Prostate gland (tissue), 2 donors: ENCODE data around the gene IMMP2L. TPM values are rescaled to one million over a fixed set of nuclear protein-coding genes. Genes with fewer than 3 reads are reported as not detected.

Source experiments
- DNase-seq: peaks from one replicate; pipeline ENCODE4 v3.0.0-alpha.2; 2019; ENCODE audit warnings: low spot score
- H3K27ac ChIP-seq, 2 donors: fragments of 200-600 bp; sonication (generic); 2 replicates each; pipeline ENCODE4 v1.5.1; 2017 to 2019
- H3K27me3 ChIP-seq: fragments of 200-600 bp; sonication (generic); replicated peaks from 2 replicates; pipeline ENCODE4 v1.5.1; 2019; ENCODE audit not compliant: insufficient read depth
- H3K36me3 ChIP-seq, 2 donors: fragments of 200-600 bp; sonication (generic); 1 replicate in 1 of 2; 2 replicates in 1 of 2; pipeline versions ENCODE4 v1.5.1 to v1.8.1; 2017 to 2019
- H3K4me1 ChIP-seq: fragments of 200-600 bp; sonication (generic); replicated peaks from 2 replicates; pipeline ENCODE4 v1.5.1; 2019
- H3K4me3 ChIP-seq, 2 donors: fragments of 200-600 bp; sonication (generic); 2 replicates each; pipeline ENCODE4 v1.5.1; 2017 to 2019
- H3K9me3 ChIP-seq: fragments of 200-600 bp; sonication (generic); 2 replicates; pipeline ENCODE4 v1.5.1; 2017
- POLR2A ChIP-seq: fragments of 450-650 bp; IDR thresholded peaks from one replicate; pipeline ENCODE4 v1.6.1; 2016; ENCODE audit warnings: antibody characterized with exemption, mild to moderate bottlenecking
- POLR2AphosphoS5 ChIP-seq: sonication (generic); formaldehyde crosslinking; IDR thresholded peaks from one replicate; pipeline ENCODE4 v1.6.1; 2017; ENCODE audit warnings: antibody characterized with exemption
- WGBS: methylation state at CpG from one replicate; pipeline ENCODE4 v1.1.5; 2018; 5-methylcytosine and 5-hydroxymethylcytosine counted together
- intact Hi-C: fragments of 100-400 bp; cut with DNase I; formaldehyde crosslinking; loops from one replicate; pipeline ENCODE4 v1.14.2; 2022
- total RNA-seq, 2 donors: library from RNA; depleted of rRNA; stranded (reverse); fragments of >200 nt; gene quantifications; one replicate each; pipeline ENCODE4 v1.1.0, GENCODE V29; 2016
- TF ChIP-seq, protein P1 (sequence below), 4 experiments: fragments of 200-600 bp in 2 of 4; fragments of 450-650 bp in 2 of 4; sonication (generic) in 2 of 4; IDR thresholded peaks; 1 replicate in 3 of 4; 2 replicates in 1 of 4; pipeline ENCODE4 v1.5.1; 2016 to 2019; ENCODE audit warnings: antibody characterized with exemption in 4 of 4, mild to moderate bottlenecking in 2 of 4, moderate library complexity in 2 of 4

The IMMP2L gene
- total RNA-seq, 2 donors from 2014 or later = 16.9 to 20.4 TPM

DNA sequence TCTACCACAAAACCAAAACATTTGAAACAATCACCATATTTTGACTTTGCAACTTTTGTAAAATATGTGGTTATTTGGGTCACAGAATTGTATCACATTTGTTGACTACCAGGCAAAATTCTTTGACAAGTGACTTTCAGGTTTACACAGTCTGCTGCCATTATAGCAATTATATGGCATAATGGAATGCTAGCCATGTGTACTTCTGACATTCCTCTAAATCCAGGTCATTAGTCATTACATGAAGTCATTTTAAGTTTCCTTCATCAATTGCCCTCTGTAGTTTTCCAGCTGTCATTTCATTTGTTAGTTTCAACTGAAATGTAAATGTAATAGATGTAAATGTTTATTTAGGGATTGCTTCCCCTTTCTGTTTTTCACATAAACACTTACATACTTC, 137.5 kb downstream of the IMMP2L start:
- H3K4me1 ChIP-seq = no peaks in the 10 kb centered on the region
- TF ChIP-seq, protein P1, sequence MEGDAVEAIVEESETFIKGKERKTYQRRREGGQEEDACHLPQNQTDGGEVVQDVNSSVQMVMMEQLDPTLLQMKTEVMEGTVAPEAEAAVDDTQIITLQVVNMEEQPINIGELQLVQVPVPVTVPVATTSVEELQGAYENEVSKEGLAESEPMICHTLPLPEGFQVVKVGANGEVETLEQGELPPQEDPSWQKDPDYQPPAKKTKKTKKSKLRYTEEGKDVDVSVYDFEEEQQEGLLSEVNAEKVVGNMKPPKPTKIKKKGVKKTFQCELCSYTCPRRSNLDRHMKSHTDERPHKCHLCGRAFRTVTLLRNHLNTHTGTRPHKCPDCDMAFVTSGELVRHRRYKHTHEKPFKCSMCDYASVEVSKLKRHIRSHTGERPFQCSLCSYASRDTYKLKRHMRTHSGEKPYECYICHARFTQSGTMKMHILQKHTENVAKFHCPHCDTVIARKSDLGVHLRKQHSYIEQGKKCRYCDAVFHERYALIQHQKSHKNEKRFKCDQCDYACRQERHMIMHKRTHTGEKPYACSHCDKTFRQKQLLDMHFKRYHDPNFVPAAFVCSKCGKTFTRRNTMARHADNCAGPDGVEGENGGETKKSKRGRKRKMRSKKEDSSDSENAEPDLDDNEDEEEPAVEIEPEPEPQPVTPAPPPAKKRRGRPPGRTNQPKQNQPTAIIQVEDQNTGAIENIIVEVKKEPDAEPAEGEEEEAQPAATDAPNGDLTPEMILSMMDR (IDR thresholded peaks at IDR 0.05) = no peak
- TF ChIP-seq POLR2AphosphoS5 = no peak
- no peak for TF ChIP-seq POLR2A
- intact Hi-C loops = no loop called here

DNA sequence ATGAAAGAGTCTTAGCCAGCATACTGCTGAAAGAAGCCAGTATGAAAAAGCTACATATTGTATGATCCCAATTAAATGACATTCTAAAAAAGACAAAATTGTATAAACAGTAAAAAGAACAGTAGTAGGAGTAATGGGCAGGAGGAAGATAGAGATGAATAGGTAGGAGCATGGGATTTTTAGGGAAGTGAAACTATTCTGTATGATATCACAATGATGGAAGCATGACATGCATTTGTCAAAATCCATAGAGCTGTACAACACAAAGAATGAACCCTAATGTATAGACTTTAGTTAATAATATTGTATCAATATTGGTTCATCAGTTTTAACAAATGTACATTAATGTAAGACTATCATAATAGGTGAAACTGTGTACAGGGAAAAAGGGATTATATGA, 147.9 kb downstream of the IMMP2L start:
- Histone ChIP-seq H3K9me3 (no peaks in the 10 kb centered on the region), H3K36me3 (no peaks in the 10 kb centered on the region), H3K27ac (no peak overlapping the region), H3K4me3 (no peak overlapping the region), H3K27me3 (no peaks in the 10 kb centered on the region), H3K4me1 (no peaks in the 10 kb centered on the region)
- TF ChIP-seq POLR2AphosphoS5 = no peak
- TF ChIP-seq POLR2A = no peak
- TF ChIP-seq, protein P1 (IDR thresholded peaks at IDR 0.05) = no peak
- intact Hi-C loops = no loop called here
- no peak for DNase-seq

More for the DNA sequence above, 137.5 kb downstream of the IMMP2L start:
- Histone ChIP-seq H3K4me3 (no peak overlapping the region), H3K27me3 (no peaks in the 10 kb centered on the region), H3K9me3 (no peaks in the 10 kb centered on the region), H3K27ac (no peak overlapping the region), H3K36me3 (no peaks in the 10 kb centered on the region)
- no peak for DNase-seq

DNA sequence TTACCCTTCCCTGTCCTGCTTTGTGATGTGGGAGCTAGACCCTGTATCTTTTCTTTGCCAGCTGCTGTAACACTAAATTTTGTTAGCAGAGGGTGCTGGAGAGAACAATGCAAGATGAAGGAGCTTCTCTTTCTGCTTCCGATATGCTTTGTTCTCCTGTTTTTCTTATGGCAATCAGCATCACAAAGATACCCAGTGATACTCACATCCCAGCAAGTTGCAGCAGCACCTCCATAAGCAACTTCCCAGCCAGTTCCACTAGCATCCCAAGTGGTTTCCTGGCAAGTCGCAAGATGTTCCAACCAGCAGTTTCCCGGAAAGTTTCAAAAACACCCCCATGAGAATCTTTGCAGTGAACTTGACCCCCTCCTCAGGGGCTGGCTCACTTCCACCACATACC, 148.6 kb downstream of the IMMP2L start:
- no peak for DNase-seq
- no peak overlapping the region for H3K4me3 ChIP-seq
- intact Hi-C loops = no loop called here
- H3K9me3 ChIP-seq = no peaks in the 10 kb centered on the region
- no peaks in the 10 kb centered on the region for H3K36me3 ChIP-seq
- H3K27me3 ChIP-seq = no peaks in the 10 kb centered on the region
- WGBS = 80% methylated on average over 3 of the region's 3 CpGs
- no peak overlapping the region for H3K27ac ChIP-seq
- TF ChIP-seq POLR2A = no peak
- H3K4me1 ChIP-seq = no peaks in the 10 kb centered on the region

DNA sequence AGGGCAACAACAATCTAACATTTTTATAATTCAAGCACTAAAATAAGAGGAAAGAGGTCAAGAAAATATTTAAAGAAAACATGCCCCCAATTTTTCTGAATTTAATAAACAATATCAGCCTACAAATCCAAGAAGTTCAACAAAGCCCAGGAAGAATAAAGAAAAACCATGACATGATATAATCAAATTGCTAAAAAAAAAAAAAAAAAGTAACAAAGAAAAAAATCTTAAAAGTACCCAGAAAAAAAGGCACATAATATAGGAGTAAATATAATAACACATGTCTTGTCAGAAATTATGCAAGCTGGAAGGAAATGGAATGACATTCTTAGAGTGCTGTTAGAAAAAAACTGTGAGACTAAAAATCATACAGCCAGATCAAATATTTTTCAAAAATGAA, 151.4 kb downstream of the IMMP2L start:
- DNase-seq = no peak
- Histone ChIP-seq H3K27me3 (no peaks in the 10 kb centered on the region), H3K27ac (no peak overlapping the region), H3K4me3 (no peak overlapping the region), H3K4me1 (no peaks in the 10 kb centered on the region), H3K9me3 (no peaks in the 10 kb centered on the region), H3K36me3 (no peaks in the 10 kb centered on the region)
- intact Hi-C loops = no loop called here
- TF ChIP-seq POLR2A (no peak), POLR2AphosphoS5 (no peak)
- TF ChIP-seq, protein P1 (IDR thresholded peaks at IDR 0.05) = no peak

DNA sequence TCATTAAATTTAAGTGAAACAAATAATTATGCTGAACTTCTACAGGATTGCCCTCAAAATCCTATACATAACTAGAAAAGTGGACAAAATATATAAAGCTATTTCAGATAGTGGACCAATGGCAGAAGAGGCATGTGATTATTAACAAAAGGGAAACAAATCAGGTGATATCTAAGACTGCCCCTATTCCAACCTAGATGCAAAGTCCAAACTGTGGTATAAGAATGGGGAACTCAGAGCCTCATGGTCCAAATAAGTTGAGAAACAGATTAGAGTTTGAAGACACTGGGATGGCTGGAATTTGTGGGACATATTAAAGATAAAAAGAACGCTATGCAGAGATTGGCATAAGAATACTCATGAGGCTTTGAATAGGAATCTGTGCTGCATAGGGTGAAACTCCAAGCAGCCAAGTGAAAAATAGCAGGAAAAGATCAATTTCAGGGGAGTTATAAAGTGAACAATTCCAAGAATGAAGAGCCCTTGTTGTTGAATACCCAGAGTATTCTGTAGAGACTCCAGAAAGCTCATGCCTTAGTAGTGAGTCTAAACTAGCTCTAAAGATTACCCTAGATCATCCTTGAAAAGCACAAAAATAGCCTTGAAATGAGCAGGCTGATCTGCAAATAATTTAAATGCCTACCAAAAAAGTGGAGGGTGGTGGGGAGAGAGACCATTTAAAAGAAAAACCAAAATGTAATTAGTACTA, 152.4 kb downstream of the IMMP2L start:
- no peak for DNase-seq
- 75% methylated on average over 1 of the region's 1 CpG for WGBS
- TF ChIP-seq POLR2AphosphoS5 = no peak
- Histone ChIP-seq H3K27me3 (no peaks in the 10 kb centered on the region), H3K36me3 (no peaks in the 10 kb centered on the region), H3K27ac (no peak overlapping the region), H3K4me3 (no peak overlapping the region), H3K9me3 (no peaks in the 10 kb centered on the region), H3K4me1 (no peaks in the 10 kb centered on the region)
- intact Hi-C loops = no loop called here

DNA sequence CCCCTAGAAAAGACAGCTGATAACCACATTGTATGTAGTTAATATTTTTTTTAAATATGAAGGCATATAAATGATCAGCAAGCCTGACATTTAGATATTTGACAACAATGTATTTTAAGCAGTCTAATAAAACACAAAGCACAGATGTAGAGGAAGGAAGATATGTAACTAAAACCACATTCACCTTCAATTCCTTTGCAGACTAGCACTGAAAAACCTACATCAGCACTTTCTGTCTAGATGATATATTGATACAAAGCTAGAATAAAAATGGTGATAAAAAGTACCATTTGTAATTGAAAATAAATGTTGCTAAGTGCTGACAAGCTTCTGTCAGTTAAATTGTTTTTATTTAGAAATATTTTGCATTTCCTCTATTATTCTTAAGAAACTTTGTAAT, 153.6 kb downstream of the IMMP2L start:
- H3K4me3 ChIP-seq = no peak overlapping the region
- intact Hi-C loops = no loop called here
- TF ChIP-seq, protein P1 (IDR thresholded peaks at IDR 0.05) = no peak
- no peak for TF ChIP-seq POLR2AphosphoS5
- TF ChIP-seq POLR2A = no peak
- H3K9me3 ChIP-seq = no peaks in the 10 kb centered on the region
- no peaks in the 10 kb centered on the region for H3K27me3 ChIP-seq
- DNase-seq = no peak
- H3K36me3 ChIP-seq = no peaks in the 10 kb centered on the region
- H3K4me1 ChIP-seq = no peaks in the 10 kb centered on the region
- H3K27ac ChIP-seq = no peak overlapping the region
